NCI-H2227 (cell line): ENCODE measurements around the gene GLDC.
A peak's percentile ranks its signal among the peaks of the same experiment; 100 is the strongest.
"Not testable (repeated sequence)": the region's sequence is repeated elsewhere in the genome, so short reads cannot be mapped to it uniquely, and the experiment has no call there.

Experiments
- DNase-seq: peaks from one replicate; lab custom pipeline; 2025; ENCODE audit not compliant: unreplicated experiment; lab: John Stamatoyannopoulos, UW

Gene GLDC

DNA sequence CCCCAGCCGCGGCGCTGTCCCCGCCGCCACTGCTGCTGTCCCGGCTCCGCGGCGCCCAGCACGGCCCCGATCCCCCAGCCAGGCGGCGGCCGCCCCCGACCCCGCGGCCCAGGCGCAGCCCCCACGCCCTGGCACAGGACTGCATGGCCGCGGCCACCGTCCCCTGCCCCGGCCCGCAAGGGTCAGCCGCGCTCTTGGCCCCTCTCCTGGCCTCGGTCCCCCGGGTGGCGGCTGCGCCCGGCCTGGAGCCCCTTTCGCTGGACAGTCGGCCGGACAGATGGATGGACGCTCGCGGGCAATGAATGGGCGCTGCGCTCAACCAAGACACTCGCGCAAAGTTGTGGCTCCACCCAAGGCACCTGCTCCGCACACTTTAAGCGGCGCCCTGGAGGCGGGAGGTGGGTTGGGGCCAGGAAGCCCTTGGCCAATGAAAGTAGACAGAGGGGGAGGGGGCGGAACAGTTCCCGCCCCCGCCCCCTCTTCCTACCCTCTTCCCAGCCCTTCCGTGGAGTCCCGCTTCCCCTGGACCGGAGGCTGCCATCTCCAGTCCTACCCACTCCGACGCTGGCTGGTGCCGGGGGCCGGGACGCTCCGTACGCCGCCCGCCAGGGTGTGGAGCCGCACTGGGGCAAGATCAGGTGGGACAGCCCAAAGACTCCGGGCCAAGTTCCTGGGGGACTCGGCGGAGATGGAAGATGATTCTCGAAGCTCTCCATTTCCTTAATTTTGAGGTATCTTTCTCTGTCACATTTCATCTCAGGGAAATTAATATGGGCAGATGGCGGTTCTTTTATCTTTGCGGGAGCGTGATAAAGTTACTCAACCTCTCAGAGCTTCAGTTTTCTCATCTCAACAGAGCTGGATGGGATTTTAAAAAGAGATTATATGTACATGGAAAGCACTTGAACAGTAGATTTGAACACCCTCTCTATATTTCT is at the start of gene GLDC:
Gene GLDC, minus strand, starts transcription at position 375 of the 938 bp plus-strand sequence. Its CDS starts 230 bp downstream, at position 145.
- peak; percentile 93 for DNase-seq

DNA sequence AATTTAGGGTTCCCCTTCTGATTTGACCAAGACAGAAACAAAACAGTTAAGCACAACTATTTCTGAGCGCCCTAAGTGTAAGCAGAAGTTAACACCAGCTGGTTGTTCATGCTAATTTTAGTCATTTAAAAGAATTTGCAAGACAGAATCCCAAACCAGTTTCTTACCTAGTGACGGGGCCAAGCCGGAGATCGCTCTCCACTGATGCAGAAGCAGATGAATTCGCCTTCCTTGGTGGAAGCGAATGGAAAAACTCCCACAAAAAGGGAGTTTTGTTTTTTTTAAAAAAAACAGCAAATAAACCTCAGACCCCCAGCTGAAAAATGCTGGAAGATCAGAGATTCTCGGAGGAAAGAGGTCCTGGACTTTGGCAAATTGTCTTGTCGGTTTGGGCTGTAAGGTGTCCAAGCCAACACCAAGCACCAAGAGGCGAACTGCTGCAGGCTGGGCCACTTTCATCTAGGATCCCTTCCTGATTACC is 47.4 kb upstream of the GLDC start:
- DNase-seq: no peak

DNA sequence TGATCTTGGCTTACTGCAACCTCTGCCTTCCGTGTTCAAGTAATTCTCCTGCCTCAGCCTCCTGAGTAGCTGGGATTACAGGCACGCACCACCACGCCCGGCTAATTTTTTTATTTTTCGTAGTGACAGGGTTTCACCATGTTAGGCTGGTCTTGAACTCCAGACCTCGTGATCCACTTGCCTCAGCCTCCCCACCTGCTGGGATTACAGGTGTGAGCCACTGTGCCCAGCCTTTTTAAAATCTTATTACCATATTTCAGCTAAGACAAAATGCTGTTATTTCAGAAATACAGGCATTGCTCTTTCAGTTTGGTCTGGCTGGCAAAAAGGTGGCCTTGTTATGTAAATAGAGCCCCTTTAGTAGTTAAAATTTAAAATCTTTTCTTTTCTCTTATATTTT is 46.9 kb upstream of the GLDC start:
- no peak for DNase-seq

DNA sequence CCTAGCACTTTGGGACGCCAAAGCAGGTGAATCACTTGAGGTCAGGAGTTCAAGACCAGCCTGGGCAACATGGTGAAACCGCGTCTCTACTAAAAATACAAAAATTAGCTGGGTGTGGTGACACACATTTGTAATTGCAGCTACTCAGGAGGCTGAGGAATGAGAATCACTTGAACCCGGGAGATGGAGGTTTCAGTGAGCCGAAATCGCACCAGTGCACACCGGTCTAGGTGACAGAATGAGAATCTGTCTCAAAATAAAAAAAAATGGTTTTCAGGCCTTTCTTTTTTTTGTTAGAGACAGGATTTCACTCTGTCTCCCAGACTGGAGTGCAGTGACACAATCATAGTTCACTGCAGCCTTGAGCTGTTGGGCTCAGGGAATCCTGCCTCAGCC is 45.1 kb upstream of the GLDC start:
- not testable (repeated sequence) for DNase-seq

DNA sequence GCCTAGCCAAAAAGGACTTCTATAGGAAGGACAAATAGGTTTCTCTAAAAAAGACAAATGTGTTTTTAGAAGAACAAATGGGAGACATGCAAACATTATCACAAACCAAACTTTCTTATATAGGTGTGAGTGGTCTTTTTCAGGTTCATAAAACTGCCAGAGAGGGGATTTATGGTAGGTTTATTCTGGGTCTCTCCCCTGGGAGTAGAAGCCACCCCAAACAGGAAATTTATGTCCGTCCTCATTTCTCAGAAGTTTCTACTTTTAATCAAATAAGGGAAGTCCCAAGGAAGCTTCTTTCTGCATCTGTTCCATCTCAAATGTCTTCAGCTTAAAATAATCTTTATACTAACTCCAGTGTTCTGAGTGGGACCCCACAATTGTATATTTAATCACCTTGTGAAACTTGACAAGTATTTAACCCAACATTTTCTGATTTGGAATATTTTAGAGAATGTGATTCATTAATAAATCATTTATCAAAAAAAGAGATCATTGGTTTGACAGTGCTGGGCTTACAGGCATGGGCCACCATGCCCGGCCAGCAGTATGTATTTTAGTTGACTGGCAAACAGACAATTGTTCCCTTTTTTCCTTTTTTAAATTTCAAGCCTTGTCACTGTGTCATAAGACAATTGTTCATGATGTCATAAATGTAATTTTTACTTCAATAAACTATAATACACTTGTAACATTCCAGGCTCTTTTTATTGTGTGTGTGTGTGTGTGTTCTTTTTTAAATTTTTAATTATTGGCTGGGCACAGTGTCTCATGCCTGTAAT is 44.6 kb upstream of the GLDC start:
- DNase-seq: no peak

DNA sequence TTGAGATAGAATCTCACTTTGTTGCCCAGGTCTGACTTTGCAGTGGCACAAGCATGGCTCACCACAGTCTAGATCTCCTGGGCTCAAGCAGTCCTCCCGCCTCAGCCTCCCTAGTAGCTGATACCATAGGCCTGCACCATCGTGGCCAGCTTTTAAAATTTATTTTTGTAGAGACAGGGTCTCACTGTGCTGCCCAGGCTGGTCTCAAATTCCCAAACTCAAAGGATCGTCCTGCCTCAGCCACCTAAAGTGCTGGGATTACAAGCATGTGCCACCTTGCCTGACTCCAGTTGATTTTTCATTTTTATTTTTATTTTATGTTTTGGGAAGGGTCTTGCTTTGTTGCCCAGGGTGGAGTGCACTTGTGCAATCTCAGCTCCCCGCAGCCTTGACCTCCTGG is 41.7 kb upstream of the GLDC start:
- no peak for DNase-seq

DNA sequence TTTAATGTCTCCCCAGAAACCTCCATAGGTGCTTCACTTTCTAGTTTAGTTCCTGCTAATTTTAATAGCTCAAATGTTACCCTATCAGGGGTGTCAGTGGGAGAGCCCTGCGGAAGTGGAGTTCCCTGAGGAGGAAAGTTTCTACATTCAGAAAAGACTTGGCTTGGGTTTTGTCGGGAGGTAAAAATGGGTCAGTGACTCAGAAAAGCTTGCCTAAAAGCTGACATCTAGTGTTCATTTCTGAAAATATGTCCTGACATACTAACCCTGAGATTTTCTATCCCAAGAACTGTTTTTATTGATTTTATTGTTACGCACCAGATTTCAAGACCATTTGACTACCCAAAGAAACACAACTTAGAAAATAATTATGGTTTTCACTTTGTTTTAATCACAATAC is 40.9 kb upstream of the GLDC start:
- no peak for DNase-seq

DNA sequence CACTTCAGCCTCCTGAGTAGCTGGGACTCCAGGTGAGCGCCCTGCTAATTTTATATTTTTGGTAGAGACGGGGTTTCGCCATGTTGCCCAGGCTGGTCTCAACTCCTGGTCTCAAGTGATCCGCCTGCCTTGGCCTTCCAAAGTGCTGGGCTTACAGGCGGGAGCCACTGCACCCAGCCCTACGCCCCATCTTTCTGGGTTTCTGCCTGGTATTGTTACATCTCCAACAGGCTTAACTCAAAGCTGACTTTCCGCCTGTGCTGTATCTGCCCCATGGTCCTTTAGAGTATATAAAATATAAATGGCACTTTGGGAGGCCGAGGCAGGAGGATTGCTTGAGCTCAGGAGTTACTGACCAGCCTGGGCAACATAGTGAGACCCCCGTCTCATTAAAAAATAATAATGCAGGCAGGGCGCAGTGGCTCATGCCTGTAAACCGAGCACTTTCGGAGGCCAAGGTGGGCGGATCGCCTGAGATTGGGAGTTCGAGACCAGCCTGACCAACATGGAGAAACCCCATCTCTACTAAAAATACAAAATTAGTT is 36.5 kb upstream of the GLDC start:
- DNase-seq: no peak

DNA sequence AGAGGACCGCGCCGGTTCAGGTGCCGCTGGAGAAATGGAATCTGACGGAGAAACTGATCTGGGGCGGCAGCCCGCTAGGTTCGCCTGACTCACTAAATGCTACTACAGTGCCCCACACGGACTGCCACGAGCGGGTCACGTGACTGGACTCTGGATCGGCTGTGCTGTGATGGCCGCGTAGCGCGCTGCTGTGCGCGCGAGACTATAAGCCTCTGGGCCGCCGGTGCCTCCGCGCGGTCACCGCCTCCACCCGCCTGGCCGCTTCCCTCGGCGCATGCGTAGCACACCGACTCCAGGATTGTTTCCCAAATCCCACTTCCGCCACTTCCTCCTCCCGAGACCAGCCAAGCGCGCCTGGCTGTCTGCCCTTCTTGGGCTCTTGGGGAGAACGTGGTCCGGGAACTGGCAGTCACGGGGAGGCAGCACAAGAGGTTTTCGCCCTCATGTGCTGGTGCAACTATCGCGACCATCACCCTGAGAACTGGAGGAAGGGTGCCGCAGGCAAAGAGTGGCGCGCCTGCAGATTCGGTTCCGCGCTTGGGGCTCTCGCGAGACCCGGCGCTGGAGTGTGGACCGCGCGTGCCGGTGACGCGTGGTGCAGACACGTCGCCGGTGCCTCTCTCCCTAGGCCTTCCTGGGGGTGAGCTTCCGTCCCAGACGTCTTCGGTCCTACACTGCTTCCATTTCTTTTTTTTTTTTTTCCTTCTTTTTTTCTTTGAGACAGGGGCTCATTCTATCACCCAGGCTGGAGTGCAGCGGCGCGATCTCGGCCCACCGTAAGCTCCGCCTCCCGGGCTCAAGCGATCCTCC is 35.8 kb upstream of the GLDC start:
- DNase-seq: peak; percentile 99

DNA sequence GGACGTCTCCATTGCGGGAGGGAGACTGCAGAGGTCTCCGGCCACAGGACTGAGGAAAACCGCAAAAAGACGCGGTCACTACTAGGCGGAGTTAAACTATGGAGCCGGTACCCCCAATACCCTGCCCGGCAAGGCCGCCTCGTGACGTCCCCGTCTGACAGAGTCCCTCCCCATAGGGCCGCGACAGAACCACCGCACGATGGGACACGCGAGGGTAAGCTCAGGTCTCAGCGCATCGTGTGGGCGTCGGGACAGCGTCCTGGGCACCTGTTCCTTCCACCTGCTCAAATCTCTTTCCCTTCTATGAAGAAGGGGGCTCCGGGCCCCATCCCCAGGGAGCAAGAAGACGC is 35.2 kb upstream of the GLDC start:
- peak; percentile 87 for DNase-seq

DNA sequence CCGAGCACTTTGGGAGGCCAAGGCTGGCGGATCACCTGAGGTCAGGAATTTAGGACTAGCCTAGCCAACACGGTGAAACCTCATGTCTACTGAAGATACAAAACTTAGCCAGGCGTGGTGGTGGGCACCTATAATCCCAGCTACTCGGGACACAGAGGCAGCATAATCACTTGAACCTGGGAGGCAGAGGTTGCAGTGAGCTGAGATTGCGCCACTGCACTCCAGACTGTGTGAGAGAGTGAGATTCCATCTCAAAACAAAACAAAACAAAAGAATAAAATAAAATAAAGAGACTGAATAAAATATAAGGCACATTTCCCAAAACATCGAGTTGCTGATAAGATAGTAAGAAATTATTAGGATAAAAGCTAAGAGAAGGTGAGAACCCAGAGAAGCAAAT is 32.3 kb upstream of the GLDC start:
- no peak for DNase-seq

DNA sequence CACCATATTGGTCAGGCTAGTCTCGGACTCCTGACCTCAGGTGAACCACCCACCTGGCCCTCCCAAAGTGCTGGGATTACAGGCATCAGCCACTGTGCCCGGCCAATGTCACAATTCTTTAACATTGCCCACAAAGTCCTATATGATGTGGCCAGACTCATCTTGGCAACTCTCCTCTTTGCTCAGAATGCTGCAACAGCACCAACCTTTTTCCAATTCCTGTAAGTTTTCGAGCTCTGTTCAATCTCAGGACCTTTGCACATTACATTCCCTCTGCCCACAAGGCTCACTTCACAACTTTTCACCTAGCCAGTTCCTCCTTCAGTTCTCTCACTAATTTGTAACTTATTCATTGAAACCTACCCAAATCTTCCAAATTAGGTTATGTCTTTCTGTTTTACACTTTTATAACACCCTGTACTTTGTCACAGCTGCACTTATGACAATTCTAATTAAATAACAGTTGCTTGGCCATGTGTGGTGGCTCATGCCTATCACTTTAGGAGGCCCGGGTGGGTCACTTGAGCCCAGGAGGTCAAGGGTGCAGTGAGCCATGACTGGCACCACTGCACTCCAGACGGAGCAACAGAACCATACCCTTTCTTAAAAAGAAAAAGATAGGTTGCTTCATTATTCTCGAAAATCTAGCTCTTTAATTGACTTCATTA is 30.9 kb upstream of the GLDC start:
- no peak for DNase-seq

DNA sequence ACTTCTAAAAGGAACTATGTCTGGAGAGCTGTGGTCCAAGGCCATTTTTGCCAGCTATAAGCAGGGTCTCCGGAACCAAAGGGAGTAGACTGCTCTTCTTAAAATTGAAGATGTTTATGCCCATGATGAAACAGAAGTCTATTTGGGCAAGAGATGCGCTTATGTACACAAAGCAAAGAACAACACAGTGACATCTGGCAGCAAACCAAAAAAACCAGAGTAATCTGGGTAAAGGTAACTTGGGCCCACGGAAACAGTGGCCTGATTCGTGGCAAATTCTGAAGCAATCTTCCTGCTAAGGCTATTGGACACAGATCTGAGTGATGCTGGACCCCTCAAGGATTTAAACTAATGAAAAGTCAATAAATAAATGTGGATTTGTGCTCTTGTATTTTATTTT is 29.7 kb upstream of the GLDC start:
- no peak for DNase-seq

DNA sequence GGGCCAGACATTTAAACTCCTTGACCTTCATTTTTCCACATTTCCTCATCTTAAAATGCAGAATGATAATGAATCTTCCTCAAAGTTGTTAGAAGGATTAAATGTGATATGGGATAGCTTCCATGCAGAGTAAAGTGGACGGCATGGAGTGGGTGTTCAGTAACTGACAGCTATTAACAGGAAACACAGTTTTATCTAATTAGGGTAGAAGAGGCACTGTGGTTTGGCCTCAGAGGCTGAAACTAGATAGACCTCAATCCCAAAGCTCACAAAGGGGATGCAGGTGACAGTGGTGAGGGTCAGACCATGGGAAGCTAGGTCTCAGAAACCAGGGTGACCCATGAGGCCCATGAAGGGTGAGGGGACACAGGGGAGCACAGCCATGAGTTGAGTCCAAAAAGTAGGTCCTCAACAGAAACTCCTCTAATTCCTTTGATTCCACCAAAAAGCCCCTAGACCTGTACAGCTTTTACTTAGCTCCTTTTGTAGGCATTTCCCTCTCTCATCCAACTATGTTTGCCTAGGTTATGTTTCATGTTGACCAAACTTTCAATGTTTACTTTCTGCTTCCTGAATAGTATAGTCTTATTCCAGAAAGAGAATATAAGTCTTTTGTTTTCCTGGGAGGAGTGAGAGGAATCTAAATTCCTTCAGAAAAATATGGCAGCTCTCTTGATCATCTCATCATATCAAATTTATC is 27.9 kb upstream of the GLDC start:
- no peak for DNase-seq

DNA sequence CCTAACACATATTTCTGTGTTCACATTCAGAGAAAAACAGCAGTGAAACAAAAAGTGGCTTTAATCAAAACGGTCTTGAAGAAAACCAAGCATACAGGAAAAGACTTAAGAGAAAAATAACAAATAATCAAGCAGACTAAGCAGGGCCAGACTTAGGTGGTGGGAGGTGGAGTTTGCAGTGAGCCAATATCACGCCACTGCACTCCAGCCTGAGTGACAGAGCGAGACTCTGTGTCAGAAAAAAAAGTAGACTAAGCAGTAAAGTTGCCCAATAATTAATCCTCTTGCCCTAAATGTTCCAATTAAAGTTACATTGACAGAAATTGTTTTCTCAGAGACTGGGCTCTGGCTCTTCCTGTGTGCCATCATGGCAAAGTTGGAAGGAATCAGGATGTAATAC is 26.6 kb upstream of the GLDC start:
- DNase-seq: no peak

DNA sequence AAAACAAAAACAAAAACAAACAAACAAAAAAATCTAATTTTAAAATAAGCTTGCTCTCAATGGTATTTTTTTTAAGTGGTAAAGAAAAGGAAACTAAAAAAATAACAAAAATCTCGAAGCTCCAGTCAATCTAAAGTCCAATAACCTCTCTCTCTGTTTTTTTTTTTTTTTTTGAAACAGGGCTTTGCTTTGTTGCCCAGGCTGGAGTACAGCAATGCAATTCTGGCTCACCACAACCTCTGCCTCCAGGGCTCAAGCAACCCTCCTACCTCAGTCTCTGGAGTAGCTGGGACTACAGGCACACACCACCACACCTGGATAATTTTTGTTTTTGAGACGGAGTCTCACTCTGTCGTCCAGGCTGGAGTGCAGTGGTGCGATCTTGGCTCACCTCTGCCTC is 25.9 kb upstream of the GLDC start:
- DNase-seq: no peak

DNA sequence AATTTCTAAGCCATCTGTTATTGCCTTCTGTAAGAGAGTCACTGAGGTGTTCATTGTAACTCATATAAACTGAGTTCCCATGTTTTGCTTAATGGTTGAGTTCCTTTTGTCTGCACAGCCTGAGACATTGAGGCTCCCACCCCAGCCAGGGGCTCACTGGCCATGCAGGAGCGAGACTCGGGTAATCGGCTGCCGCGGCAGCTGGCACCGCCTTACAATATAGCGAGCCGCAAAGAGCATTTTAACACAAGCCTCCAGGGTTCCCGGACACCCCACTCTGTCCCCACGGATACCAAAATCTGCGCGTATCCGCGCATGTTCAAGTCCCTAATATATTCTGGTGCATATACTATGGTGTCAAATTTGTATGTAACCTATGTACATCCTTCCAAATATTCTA is 24.4 kb upstream of the GLDC start:
- no peak for DNase-seq

DNA sequence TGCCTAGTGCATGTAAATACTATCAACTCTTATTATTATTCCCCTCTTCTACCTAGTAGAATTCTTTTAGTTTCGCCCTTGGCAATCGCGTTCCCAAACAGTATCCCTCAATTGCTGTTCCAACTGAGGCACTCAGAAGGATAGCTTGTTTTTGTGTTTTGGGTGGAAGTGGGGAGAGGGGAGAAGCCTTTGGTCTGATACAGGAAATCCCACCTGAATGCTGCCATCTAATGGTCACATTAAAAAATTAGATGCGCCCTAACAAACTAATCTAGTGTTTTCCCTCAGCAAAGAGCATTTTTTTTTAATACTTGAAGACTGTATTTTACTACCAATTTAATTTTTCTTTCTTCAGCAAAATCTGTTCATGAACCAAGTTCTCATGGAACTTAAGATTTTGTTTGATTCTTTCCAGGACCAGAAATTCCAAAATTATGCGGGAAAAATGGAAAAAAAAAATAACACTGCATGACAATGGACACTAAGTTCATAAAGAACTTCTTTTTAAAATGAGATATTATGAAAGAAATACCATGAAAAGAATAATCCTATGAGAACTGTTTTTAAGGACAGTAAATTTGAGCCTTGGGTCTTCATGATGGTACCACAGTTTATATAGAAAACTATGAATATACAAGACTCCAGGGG is 22.2 kb upstream of the GLDC start:
- peak; percentile 38 for DNase-seq

DNA sequence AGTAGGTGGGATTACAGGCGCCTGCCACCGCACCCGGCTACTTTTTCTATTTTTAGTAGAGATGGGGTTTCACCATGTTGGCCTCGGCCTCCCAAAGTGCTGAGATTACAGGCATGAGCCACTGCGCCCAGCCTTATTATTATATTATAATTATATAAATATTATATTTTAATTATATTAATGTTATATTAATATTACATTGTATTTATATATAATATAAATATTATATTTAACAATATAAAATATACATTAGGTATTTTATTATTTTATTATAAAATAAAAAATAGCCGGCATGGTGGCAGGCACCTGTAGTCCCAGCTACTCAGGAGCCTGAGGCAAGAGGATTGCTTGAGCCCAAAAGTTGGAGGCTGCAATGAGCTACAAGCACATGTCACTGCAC is 21.6 kb upstream of the GLDC start:
- DNase-seq: no peak
